Right lobe of liver (tissue), 6 donors: ENCODE measurements around the gene SMCO2. TPM values are rescaled to one million over a fixed set of nuclear protein-coding genes. Genes with fewer than 3 reads are reported as not detected.

Source experiments
- ATAC-seq, 4 donors: fragments of 200-7000 bp; cut with Tn5 transposase; one replicate each; pipeline ENCODE4 v1.9.1; 2020; ENCODE audit warnings: mild to moderate bottlenecking in 4 of 4, moderate library complexity in 4 of 4
- DNase-seq, 3 donors: peaks; one replicate each; pipeline ENCODE4 v3.0.0-alpha.2; 2020
- H3K27ac ChIP-seq, 3 donors: fragments of 200-600 bp; one replicate each; pipeline ENCODE4 v1.8.0; 2022
- H3K27me3 ChIP-seq, 2 donors: fragments of 200-600 bp; one replicate each; pipeline ENCODE4 v1.8.0; 2022
- H3K36me3 ChIP-seq, 4 donors: fragments of 200-600 bp; sonication (generic) in 1 of 4; one replicate each; pipeline versions ENCODE4 v1.5.1 to v1.8.0; 2017 to 2022; ENCODE audit warnings: control low read depth in 1 of 4
- H3K4me1 ChIP-seq, 4 donors: fragments of 200-600 bp; sonication (generic) in 1 of 4; one replicate each; pipeline versions ENCODE4 v1.5.1 to v1.8.0; 2017 to 2022; ENCODE audit warnings: control low read depth in 1 of 4
- H3K4me3 ChIP-seq, 3 donors: fragments of 200-600 bp; one replicate each; pipeline ENCODE4 v1.8.0; 2022
- H3K9me3 ChIP-seq, 4 donors: fragments of 200-600 bp; sonication (generic) in 1 of 4; one replicate each; pipeline versions ENCODE4 v1.5.1 to v1.8.0; 2017 to 2022; ENCODE audit warnings: control low read depth in 1 of 4
- POLR2A ChIP-seq: fragments of 450-650 bp; IDR thresholded peaks from one replicate; pipeline ENCODE4 v1.6.1; 2017; ENCODE audit warnings: antibody characterized with exemption, mild to moderate bottlenecking
- WGBS: methylation state at CpG from one replicate; pipeline ENCODE4 v1.1.6; 2018; ENCODE audit warnings: low coverage, low lambda C conversion rate; ENCODE audit not compliant: insufficient coverage; ENCODE audit errors: missing lambda C conversion rate; 5-methylcytosine and 5-hydroxymethylcytosine counted together
- intact Hi-C, 2 donors: fragments of 100-400 bp; cut with DNase I; formaldehyde crosslinking; loops; one replicate each; pipeline versions ENCODE4 v1.11.2 to v1.14.1; 2022
- total RNA-seq, 6 experiments: library from RNA; depleted of rRNA in 2 of 6; stranded (reverse); fragments of >200 nt in 2 of 6; fragmentation: NEBNext Ultra II Directional in 3 of 6; extraction: Animal tissue kit (Norgen Biotek cat#: 25700) in 3 of 6; gene quantifications; one replicate each; pipeline versions ENCODE4 v1.1.0 to v1.2.4, GENCODE V29; 2016 to 2023
- TF ChIP-seq, protein P1 (sequence below), 4 donors: fragments of 200-600 bp in 3 of 4; fragments of 450-650 bp in 1 of 4; IDR thresholded peaks; one replicate each; pipeline versions ENCODE4 v1.5.1 to v1.8.0; 2016 to 2022; ENCODE audit warnings: antibody characterized with exemption in 4 of 4, mild to moderate bottlenecking in 2 of 4
- donor health status: DM: no; HTN: yes; CAD: no.
- donor health status: DM: no; HTN: no; CAD: no.
- donor health status: DM: no; HTN: no; CAD: no.
- donor health status: DM: no; HTN: yes; CAD: no.
- donor health status: DM: no; HTN: yes; CAD: no.

Gene SMCO2
- total RNA-seq, 6 experiments from 2014 or later = 0.31 TPM; not detected in 5

DNA sequence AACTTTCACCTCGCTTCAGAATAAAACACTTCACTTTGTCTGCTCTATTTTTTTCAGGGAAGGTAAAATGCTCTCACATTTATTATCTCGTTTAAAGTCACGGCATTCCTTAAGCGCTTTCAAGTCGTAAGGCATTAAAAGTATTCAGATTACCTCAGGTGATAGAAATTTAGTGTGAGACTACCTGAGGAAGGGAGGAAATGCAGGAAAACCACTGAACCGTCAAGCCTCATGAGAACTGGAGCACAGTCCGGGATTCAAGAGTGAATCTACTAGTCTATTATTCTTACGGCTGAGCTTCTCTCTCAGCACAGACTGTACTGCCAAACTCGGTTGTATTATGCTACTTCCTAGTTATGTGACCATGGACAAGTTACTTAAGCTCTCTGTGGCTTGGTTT lies 69.1 kb downstream of the SMCO2 start:
- TF ChIP-seq POLR2A = no peak
- TF ChIP-seq, protein P1, sequence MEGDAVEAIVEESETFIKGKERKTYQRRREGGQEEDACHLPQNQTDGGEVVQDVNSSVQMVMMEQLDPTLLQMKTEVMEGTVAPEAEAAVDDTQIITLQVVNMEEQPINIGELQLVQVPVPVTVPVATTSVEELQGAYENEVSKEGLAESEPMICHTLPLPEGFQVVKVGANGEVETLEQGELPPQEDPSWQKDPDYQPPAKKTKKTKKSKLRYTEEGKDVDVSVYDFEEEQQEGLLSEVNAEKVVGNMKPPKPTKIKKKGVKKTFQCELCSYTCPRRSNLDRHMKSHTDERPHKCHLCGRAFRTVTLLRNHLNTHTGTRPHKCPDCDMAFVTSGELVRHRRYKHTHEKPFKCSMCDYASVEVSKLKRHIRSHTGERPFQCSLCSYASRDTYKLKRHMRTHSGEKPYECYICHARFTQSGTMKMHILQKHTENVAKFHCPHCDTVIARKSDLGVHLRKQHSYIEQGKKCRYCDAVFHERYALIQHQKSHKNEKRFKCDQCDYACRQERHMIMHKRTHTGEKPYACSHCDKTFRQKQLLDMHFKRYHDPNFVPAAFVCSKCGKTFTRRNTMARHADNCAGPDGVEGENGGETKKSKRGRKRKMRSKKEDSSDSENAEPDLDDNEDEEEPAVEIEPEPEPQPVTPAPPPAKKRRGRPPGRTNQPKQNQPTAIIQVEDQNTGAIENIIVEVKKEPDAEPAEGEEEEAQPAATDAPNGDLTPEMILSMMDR (IDR thresholded peaks at IDR 0.05) = no peak
- H3K4me1 ChIP-seq = no peaks in the 10 kb centered on the region
- H3K4me3 ChIP-seq = no peak overlapping the region
- no peaks in the 10 kb centered on the region for H3K9me3 ChIP-seq
- H3K36me3 ChIP-seq = no peaks in the 10 kb centered on the region
- 62% methylated on average over 9 of the region's 9 CpGs for WGBS
- H3K27ac ChIP-seq = no peak overlapping the region
- intact Hi-C loops = no loop called here
- ATAC-seq (no peak), DNase-seq (no peak)
- H3K27me3 ChIP-seq = no peaks in the 10 kb centered on the region

DNA sequence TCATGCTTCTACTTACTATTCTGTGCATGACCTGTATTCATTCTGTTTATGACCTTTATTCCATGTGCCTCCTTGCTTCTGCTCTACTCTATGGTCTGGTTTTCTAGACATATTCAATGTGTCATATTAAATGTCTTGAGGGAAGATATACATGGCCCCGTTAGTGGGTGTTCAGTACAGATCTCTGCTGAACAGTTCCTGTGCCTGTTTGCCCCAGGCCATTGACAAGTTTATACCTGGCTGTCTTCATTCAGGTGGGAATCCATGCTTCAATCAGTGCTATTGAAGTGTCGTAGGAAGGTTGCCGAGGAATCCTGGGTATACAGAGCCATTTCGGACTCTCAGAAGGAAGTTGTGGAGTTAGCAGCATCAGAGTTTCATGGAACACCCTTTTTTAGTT lies 70.1 kb downstream of the SMCO2 start:
- intact Hi-C loops = no loop called here
- Histone ChIP-seq H3K4me1 (no peaks in the 10 kb centered on the region), H3K27ac (no peak overlapping the region)

DNA sequence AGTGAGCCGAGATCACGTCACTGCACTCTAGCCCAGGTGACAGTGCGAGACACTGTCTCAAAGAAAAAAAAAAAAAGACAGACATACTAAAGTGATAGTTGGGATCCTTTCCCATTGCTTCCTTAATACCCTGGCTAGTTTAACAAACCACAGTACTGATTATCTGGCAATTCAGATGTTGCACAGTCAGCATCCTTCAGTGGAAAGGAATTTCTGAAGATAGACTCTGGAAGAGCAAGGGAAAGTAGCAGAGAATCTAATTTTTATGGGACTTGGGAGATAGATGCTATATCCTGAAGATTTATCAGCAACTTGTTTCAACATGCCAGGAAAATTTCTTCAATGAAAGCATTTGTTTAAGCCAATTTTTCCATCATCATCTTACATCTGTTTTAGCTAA lies 71.0 kb downstream of the SMCO2 start:
- Histone ChIP-seq H3K27me3 (no peaks in the 10 kb centered on the region), H3K9me3 (no peaks in the 10 kb centered on the region), H3K4me1 (no peaks in the 10 kb centered on the region), H3K36me3 (no peaks in the 10 kb centered on the region), H3K27ac (no peak overlapping the region), H3K4me3 (no peak overlapping the region)
- TF ChIP-seq, protein P1 (IDR thresholded peaks at IDR 0.05) = no peak
- no peak for TF ChIP-seq POLR2A
- 90% methylated on average over 3 of the region's 3 CpGs for WGBS
- DNase-seq (no peak), ATAC-seq (no peak)
- intact Hi-C loops = no loop called here

More for the DNA sequence above, 70.1 kb downstream of the SMCO2 start:
- no peaks in the 10 kb centered on the region for H3K36me3 ChIP-seq
- TF ChIP-seq, protein P1 (IDR thresholded peaks at IDR 0.05) = no peak
- no peak for TF ChIP-seq POLR2A
- H3K9me3 ChIP-seq = no peaks in the 10 kb centered on the region
- H3K27me3 ChIP-seq = no peaks in the 10 kb centered on the region
- ATAC-seq = no peak
- WGBS = 61% methylated on average over 4 of the region's 4 CpGs
- no peak overlapping the region for H3K4me3 ChIP-seq
- no peak for DNase-seq

DNA sequence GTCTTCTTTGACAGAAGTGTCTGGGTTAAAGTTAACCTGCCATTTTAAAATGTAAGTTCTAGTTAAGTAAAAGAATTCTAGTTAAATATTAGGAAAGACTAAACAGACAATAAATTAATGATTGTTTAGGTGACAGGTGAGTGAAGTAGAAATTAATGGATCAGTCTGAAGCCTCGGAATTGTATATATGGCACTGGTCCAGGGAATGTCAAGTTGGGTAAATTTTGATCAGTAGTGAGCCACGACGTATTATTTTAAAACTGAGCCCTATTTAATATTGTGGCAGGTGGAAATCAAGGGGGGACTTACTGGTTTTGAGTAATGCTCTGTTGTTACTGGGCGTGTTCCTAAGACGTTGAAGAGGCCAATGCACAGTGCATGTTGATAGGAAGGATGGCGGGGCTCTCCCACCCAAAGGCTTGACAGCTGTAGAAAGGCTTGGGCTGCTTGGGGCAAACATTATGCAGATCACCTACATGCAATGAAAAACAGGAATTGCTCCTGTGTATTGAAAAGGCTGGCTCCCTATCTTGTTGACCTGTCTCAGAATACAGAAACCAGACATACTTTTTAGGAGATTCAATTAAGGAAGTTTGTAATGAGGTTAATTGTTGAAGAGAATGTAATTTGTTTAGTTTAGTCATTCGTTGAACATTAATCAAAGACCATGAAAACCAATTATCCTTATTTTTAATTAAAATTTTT lies 71.6 kb downstream of the SMCO2 start:
- no peak for DNase-seq
- no peak for ATAC-seq
- Histone ChIP-seq H3K27ac (no peak overlapping the region), H3K36me3 (no peaks in the 10 kb centered on the region), H3K9me3 (no peaks in the 10 kb centered on the region), H3K4me3 (no peak overlapping the region), H3K4me1 (peaks cover 0 to 3% (median 0%) of the 10 kb centered on the region in 4 donors), H3K27me3 (no peaks in the 10 kb centered on the region)
- intact Hi-C loops = no loop called here
- TF ChIP-seq, protein P1 (IDR thresholded peaks at IDR 0.05) = no peak
- TF ChIP-seq POLR2A = no peak
- 70% methylated on average over 7 of the region's 7 CpGs for whole genome bisulfite sequencing
